ENCODE measurements around the gene MYO9A.

- TF ChIP-seq MAX (IDR thresholded peaks at IDR 0.05; ENCODE audit: low read depth, low read length): no peak
- TF ChIP-seq CTCF (IDR thresholded peaks at IDR 0.05; ENCODE audit: low read depth, low read length): no peak
Measured at GRCh38 chr15:72128359-72128758, 10.4 kb upstream of the MYO9A start.
